ENCODE data around the gene DPPA5. TPM values are rescaled to one million over a fixed set of nuclear protein-coding genes. Genes with fewer than 3 reads are reported as not detected.

Gene DPPA5
- total RNA-seq, 1 donor from 2014 or later, result not detected

GRCh38 chr6:73367761-73368355, 13.8 kb upstream of the DPPA5 start:
- no peak for TF ChIP-seq CTCF (IDR thresholded peaks at IDR 0.05; ENCODE audit: partially characterized antibody, unreplicated experiment)
- H3K9me3 Mint-ChIP-seq (ENCODE audit: unreplicated experiment), result no peaks in the 10 kb centered on the region
- no peak overlapping the region for H3K27ac Mint-ChIP-seq (ENCODE audit: unreplicated experiment)
- no peaks in the 10 kb centered on the region for H3K4me1 Mint-ChIP-seq (ENCODE audit: low read depth, unreplicated experiment)
- H3K4me3 Mint-ChIP-seq (ENCODE audit: unreplicated experiment), result no peak overlapping the region
- no peaks in the 10 kb centered on the region for H3K36me3 Mint-ChIP-seq (ENCODE audit: unreplicated experiment)
- DNase-seq, result no peak
- H3K27me3 Mint-ChIP-seq (ENCODE audit: unreplicated experiment), result peaks cover 2% of the 10 kb centered on the region

- no peak overlapping the region for H3K27ac Mint-ChIP-seq (ENCODE audit: unreplicated experiment)
- no peaks in the 10 kb centered on the region for H3K36me3 Mint-ChIP-seq (ENCODE audit: unreplicated experiment)
- no peak overlapping the region for H3K4me3 Mint-ChIP-seq (ENCODE audit: unreplicated experiment)
- TF ChIP-seq CTCF (IDR thresholded peaks at IDR 0.05; ENCODE audit: partially characterized antibody, unreplicated experiment), result no peak
- peaks cover 2% of the 10 kb centered on the region for H3K27me3 Mint-ChIP-seq (ENCODE audit: unreplicated experiment)
- H3K4me1 Mint-ChIP-seq (ENCODE audit: low read depth, unreplicated experiment), result no peaks in the 10 kb centered on the region
- no peak for DNase-seq
- H3K9me3 Mint-ChIP-seq (ENCODE audit: unreplicated experiment), result peaks cover 3% of the 10 kb centered on the region
Observed at GRCh38 chr6:73364549-73364948, 10.5 kb upstream of the DPPA5 start.

- Mint-ChIP-seq H3K36me3 (ENCODE audit: unreplicated experiment) (no peaks in the 10 kb centered on the region), H3K4me1 (ENCODE audit: low read depth, unreplicated experiment) (no peaks in the 10 kb centered on the region), H3K27ac (ENCODE audit: unreplicated experiment) (no peak overlapping the region), H3K27me3 (ENCODE audit: unreplicated experiment) (peaks cover 2% of the 10 kb centered on the region), H3K4me3 (ENCODE audit: unreplicated experiment) (no peak overlapping the region), H3K9me3 (ENCODE audit: unreplicated experiment) (peaks cover 3% of the 10 kb centered on the region)
- DNase-seq, result no peak
- no peak for TF ChIP-seq CTCF (IDR thresholded peaks at IDR 0.05; ENCODE audit: partially characterized antibody, unreplicated experiment)
Observed at GRCh38 chr6:73364121-73364520, 10.0 kb upstream of the DPPA5 start.

- no peaks in the 10 kb centered on the region for H3K4me1 Mint-ChIP-seq (ENCODE audit: low read depth, unreplicated experiment)
- no peak for DNase-seq
- H3K9me3 Mint-ChIP-seq (ENCODE audit: unreplicated experiment), result peaks cover 3% of the 10 kb centered on the region
- TF ChIP-seq CTCF (IDR thresholded peaks at IDR 0.05; ENCODE audit: partially characterized antibody, unreplicated experiment), result no peak
- no peak overlapping the region for H3K27ac Mint-ChIP-seq (ENCODE audit: unreplicated experiment)
- no peak overlapping the region for H3K4me3 Mint-ChIP-seq (ENCODE audit: unreplicated experiment)
- no peaks in the 10 kb centered on the region for H3K36me3 Mint-ChIP-seq (ENCODE audit: unreplicated experiment)
- peaks cover 2% of the 10 kb centered on the region for H3K27me3 Mint-ChIP-seq (ENCODE audit: unreplicated experiment)
Observed at GRCh38 chr6:73363537-73363875, 9.4 kb upstream of the DPPA5 start.

GRCh38 chr6:73362869-73363536, 8.9 kb upstream of the DPPA5 start:
- DNase-seq, result no peak
- Mint-ChIP-seq H3K4me3 (ENCODE audit: unreplicated experiment) (no peak overlapping the region), H3K4me1 (ENCODE audit: low read depth, unreplicated experiment) (no peaks in the 10 kb centered on the region), H3K36me3 (ENCODE audit: unreplicated experiment) (no peaks in the 10 kb centered on the region), H3K27me3 (ENCODE audit: unreplicated experiment) (peaks cover 2% of the 10 kb centered on the region), H3K27ac (ENCODE audit: unreplicated experiment) (no peak overlapping the region), H3K9me3 (ENCODE audit: unreplicated experiment) (peaks cover 3% of the 10 kb centered on the region)
- no peak for TF ChIP-seq CTCF (IDR thresholded peaks at IDR 0.05; ENCODE audit: partially characterized antibody, unreplicated experiment)

All from glutamatergic neuron (in vitro differentiated cells).